NCI-H748 (cell line): ENCODE data around the gene PTCD2.
"Not testable (repeated sequence)": the region's sequence is repeated elsewhere in the genome, so short reads cannot be mapped to it uniquely, and the experiment has no call there.

Experiments
- DNase-seq: peaks from one replicate; lab custom pipeline; 2025; ENCODE audit not compliant: unreplicated experiment; lab: John Stamatoyannopoulos, UW

PTCD2 gene

GRCh38 chr5:72295539-72295938 lies 24.6 kb upstream of the PTCD2 start:
- no peak for DNase-seq

- DNase-seq: no peak
These were observed 23.9 kb upstream of the PTCD2 start for GRCh38 chr5:72296256-72296655.

- not testable (repeated sequence) for DNase-seq
These were observed 22.0 kb upstream of the PTCD2 start for GRCh38 chr5:72298136-72298535.

- no peak for DNase-seq
These were observed 21.5 kb upstream of the PTCD2 start for GRCh38 chr5:72298711-72299110.

GRCh38 chr5:72300590-72301339 lies 19.4 kb upstream of the PTCD2 start:
- no peak for DNase-seq

- DNase-seq: no peak
These were observed 18.6 kb upstream of the PTCD2 start for GRCh38 chr5:72301557-72301956.

GRCh38 chr5:72302171-72302570 lies 18.0 kb upstream of the PTCD2 start:
- no peak for DNase-seq

GRCh38 chr5:72305194-72306142 lies 14.7 kb upstream of the PTCD2 start:
- DNase-seq: no peak

- DNase-seq: no peak
These were observed 12.6 kb upstream of the PTCD2 start for GRCh38 chr5:72307573-72307967.

- peak; percentile 99 for DNase-seq
These were observed 12.0 kb upstream of the PTCD2 start for GRCh38 chr5:72307968-72308852.

- no peak for DNase-seq
These were observed 11.4 kb upstream of the PTCD2 start for GRCh38 chr5:72308853-72309191.

- no peak for DNase-seq
These were observed 7.0 kb upstream of the PTCD2 start for GRCh38 chr5:72313141-72313540.

GRCh38 chr5:72314571-72315172 lies 5.5 kb upstream of the PTCD2 start:
- no peak for DNase-seq

GRCh38 chr5:72319435-72319975 lies 668 bp upstream of the PTCD2 start:
- DNase-seq: not testable (repeated sequence)

- DNase-seq: peak; percentile 16
These were observed 4.1 kb downstream of the PTCD2 start for GRCh38 chr5:72324189-72324825.

- no peak for DNase-seq
These were observed 5.6 kb downstream of the PTCD2 start for GRCh38 chr5:72325566-72326305.

- no peak for DNase-seq
These were observed 6.1 kb downstream of the PTCD2 start for GRCh38 chr5:72326306-72326649.

GRCh38 chr5:72328172-72328571 lies 8.0 kb downstream of the PTCD2 start:
- no peak for DNase-seq

GRCh38 chr5:72330712-72331111 lies 10.5 kb downstream of the PTCD2 start:
- no peak for DNase-seq
